HL-60 (cell line): ENCODE measurements around the gene MTX3.

Source experiments
- CTCF ChIP-seq: IDR thresholded peaks from one replicate; pipeline ENCODE4 v1.5.1; 2011; ENCODE audit warnings: low read length, control low read depth, inconsistent platforms; ENCODE audit not compliant: insufficient read depth
- TF ChIP-seq, protein P1 (sequence below): IDR thresholded peaks from 2 replicates; pipeline ENCODE4 v1.6.1; 2012; ENCODE audit warnings: low read depth; ENCODE audit not compliant: insufficient replicate concordance

- TF ChIP-seq CTCF: no peak
- TF ChIP-seq, protein P1, sequence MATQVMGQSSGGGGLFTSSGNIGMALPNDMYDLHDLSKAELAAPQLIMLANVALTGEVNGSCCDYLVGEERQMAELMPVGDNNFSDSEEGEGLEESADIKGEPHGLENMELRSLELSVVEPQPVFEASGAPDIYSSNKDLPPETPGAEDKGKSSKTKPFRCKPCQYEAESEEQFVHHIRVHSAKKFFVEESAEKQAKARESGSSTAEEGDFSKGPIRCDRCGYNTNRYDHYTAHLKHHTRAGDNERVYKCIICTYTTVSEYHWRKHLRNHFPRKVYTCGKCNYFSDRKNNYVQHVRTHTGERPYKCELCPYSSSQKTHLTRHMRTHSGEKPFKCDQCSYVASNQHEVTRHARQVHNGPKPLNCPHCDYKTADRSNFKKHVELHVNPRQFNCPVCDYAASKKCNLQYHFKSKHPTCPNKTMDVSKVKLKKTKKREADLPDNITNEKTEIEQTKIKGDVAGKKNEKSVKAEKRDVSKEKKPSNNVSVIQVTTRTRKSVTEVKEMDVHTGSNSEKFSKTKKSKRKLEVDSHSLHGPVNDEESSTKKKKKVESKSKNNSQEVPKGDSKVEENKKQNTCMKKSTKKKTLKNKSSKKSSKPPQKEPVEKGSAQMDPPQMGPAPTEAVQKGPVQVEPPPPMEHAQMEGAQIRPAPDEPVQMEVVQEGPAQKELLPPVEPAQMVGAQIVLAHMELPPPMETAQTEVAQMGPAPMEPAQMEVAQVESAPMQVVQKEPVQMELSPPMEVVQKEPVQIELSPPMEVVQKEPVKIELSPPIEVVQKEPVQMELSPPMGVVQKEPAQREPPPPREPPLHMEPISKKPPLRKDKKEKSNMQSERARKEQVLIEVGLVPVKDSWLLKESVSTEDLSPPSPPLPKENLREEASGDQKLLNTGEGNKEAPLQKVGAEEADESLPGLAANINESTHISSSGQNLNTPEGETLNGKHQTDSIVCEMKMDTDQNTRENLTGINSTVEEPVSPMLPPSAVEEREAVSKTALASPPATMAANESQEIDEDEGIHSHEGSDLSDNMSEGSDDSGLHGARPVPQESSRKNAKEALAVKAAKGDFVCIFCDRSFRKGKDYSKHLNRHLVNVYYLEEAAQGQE: no peak
These were observed 5.8 kb downstream of the MTX3 start for GRCh38 chr5:79985288-79985687.
